Renal cortex interstitium (tissue), 15 donors: ENCODE data around the gene TMPRSS15. TPM values are rescaled to one million over a fixed set of nuclear protein-coding genes. Genes with fewer than 3 reads are reported as not detected.
"Not testable (repeated sequence)": the region's sequence is repeated elsewhere in the genome, so short reads cannot be mapped to it uniquely, and the experiment has no call there.

ENCODE experiments used
- DNase-seq, 11 donors: peaks; one replicate each; pipeline ENCODE4 v3.0.0-alpha.2; 2013; ENCODE audit warnings: low read depth in 9 of 11, low spot score in 4 of 11; ENCODE audit errors: extremely low read depth in 1 of 11
- long read RNA-seq, 16 experiments: transcript quantifications; one replicate each; lab custom pipeline, GENCODE V29; 2026
- polyA plus RNA-seq, 3 donors: library from polyadenylated mRNA; unstranded; fragments of 120-200 nt; gene quantifications; one replicate each; pipeline ENCODE4 v1.2.1, GENCODE V29; 2013; ENCODE audit not compliant: insufficient read length in 3 of 3

The TMPRSS15 gene
- polyA plus RNA-seq: under 1 TPM; 0.23 to 0.42 (median 0.30) TPM
- long read RNA-seq, donor 1: 0 reads
- long read RNA-seq, donor 2: 0 reads
- long read RNA-seq, donor 3: 0 reads
- long read RNA-seq, donor 4: 0 reads
- long read RNA-seq, donor 5: 0 reads
- long read RNA-seq, donor 6: 0 reads
- long read RNA-seq, donor 7: 0 reads
- long read RNA-seq, donor 8: 0 reads
- long read RNA-seq, donor 9: 0 reads
- long read RNA-seq, donor 10: 0 reads
- long read RNA-seq, donor 11: 0 reads
- long read RNA-seq, donor 12: 0 reads
- long read RNA-seq, donor 13: 0 reads
- long read RNA-seq, donor 14: 0 reads
- long read RNA-seq, donor 15: 0 reads
- long read RNA-seq, donor 16: 0 reads

- DNase-seq: no peak
Observed at GRCh38 chr21:18403735-18404450, at the start of gene TMPRSS15. TMPRSS15 (minus strand) TSS chr21:18403785; CDS start chr21:18403622, 163 bp downstream.

GRCh38 chr21:18451670-18452069 lies 48.1 kb upstream of the TMPRSS15 start:
- DNase-seq: no peak

GRCh38 chr21:18449605-18450550 lies 46.3 kb upstream of the TMPRSS15 start:
- no peak for DNase-seq

- DNase-seq: no peak
Observed at GRCh38 chr21:18443701-18444100, 40.1 kb upstream of the TMPRSS15 start.

- DNase-seq: no peak
Observed at GRCh38 chr21:18443085-18443484, 39.5 kb upstream of the TMPRSS15 start.

- no peak for DNase-seq
Observed at GRCh38 chr21:18430341-18430740, 26.8 kb upstream of the TMPRSS15 start.

- no peak for DNase-seq
Observed at GRCh38 chr21:18424276-18424675, 20.7 kb upstream of the TMPRSS15 start.

- DNase-seq: no peak
Observed at GRCh38 chr21:18417141-18417790, 13.7 kb upstream of the TMPRSS15 start.

- DNase-seq: no peak
Observed at GRCh38 chr21:18411565-18411964, 8.0 kb upstream of the TMPRSS15 start.

GRCh38 chr21:18409579-18409978 lies 6.0 kb upstream of the TMPRSS15 start:
- DNase-seq: no peak

GRCh38 chr21:18398843-18399242 lies 4.7 kb downstream of the TMPRSS15 start:
- DNase-seq: no peak

GRCh38 chr21:18387994-18388393 lies 15.6 kb downstream of the TMPRSS15 start:
- no peak for DNase-seq

GRCh38 chr21:18384771-18385170 lies 18.8 kb downstream of the TMPRSS15 start:
- no peak for DNase-seq

GRCh38 chr21:18382934-18383619 lies 20.5 kb downstream of the TMPRSS15 start:
- DNase-seq: not testable (repeated sequence)

GRCh38 chr21:18382141-18382540 lies 21.4 kb downstream of the TMPRSS15 start:
- no peak for DNase-seq

GRCh38 chr21:18373606-18374005 lies 30.0 kb downstream of the TMPRSS15 start:
- DNase-seq: no peak

GRCh38 chr21:18370301-18370700 lies 33.3 kb downstream of the TMPRSS15 start:
- DNase-seq: no peak

- DNase-seq: peak in 3 of 11 donors; percentile 3 to 10 (median 4)
Observed at GRCh38 chr21:18369115-18369514, 34.5 kb downstream of the TMPRSS15 start.
